C1 segment of cervical spinal cord (tissue), 14 donors: Measurements from ENCODE around the gene KLHL29.
A peak's percentile ranks its signal among the peaks of the same experiment; 100 is the strongest.

Source experiments
- DNase-seq, 14 donors: peaks; one replicate each; lab custom pipeline; 2025; lab: John Stamatoyannopoulos, UW

The KLHL29 gene

DNA sequence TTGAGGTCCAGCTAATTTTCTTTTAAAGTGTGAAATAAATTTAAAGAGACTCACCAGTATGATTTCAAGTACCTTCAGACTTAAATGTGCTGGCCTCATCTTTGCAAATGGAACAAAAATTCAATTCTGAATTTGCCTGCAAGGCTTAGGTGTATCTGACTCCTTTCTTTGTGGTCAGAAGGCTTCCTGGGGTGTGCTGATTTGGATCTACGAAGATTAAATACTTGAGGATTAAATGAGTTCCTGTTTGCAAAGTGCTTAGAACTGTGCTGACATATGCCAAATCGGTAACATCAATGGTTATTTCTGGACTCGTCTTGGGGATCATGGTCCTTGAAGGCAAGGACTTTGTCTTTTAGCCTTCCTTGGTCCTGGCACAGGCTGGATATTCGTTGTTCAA lies 9.7 kb downstream of the KLHL29 start:
- no peak for DNase-seq

DNA sequence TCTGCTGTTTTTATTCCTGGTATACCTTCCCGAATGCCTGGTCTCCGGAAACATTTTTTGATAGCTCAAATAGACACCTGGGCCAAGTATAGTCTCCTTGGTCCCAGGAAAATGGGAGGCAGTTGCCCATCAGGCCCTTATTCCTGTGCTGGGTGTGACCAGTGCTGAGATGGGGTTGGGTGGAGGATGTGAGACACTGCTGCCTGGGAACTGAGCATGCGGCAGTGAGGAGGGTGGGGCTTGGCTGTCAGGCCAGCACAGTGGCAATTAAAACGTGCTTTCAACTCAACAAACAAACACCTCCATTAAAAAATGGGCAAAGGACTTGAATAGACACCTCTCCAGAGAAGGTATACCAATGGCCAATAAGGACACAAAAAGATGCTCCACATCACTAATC lies 12.5 kb downstream of the KLHL29 start:
- no peak for DNase-seq

DNA sequence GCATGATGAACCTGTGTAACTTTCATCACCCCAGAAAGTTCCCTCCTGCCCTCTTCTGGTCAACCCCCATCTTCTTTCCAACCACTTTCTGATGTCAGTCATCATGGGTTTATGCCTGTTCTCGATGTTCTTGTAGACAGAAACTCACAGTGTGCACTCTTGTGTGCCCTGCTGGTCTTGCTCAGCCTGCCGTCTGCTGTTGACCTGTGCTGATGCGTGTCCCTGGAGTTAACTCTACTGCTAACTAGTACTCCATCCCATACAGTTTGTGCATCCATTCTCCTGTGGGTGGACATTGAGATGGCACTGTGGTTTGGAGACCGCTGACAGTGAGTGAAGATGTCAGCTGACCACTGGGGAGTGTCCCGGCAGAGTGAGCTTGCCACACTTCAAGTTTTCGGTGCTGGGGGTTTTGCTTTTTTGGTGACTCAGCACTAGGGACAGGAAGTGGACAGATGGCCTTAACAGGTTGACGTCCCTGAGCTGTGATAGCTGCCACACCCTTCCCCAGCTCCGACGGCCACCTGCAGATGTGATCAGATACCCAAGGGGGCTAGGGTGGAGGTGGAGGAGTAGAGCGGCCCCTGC lies 14.8 kb downstream of the KLHL29 start:
- DNase-seq = no peak

DNA sequence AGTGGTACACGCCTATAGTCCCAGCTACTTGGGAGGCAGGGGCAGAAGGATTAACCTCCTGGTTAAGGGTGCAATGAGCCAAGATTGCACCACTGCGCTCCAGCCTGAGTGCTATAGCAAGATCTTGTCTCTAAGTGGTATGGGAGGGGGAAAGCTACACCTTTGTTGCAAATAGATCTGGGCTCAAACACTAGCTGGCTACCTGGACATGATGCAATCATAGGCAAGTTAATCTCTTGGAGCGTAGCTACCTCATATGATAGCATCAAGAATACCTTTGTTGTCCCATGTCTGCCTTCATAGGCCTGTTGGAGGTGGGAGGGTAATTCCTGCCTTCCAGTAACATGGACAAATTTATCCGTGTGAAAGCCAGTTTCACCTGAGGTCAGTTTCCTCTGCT lies 15.7 kb downstream of the KLHL29 start:
- no peak for DNase-seq

DNA sequence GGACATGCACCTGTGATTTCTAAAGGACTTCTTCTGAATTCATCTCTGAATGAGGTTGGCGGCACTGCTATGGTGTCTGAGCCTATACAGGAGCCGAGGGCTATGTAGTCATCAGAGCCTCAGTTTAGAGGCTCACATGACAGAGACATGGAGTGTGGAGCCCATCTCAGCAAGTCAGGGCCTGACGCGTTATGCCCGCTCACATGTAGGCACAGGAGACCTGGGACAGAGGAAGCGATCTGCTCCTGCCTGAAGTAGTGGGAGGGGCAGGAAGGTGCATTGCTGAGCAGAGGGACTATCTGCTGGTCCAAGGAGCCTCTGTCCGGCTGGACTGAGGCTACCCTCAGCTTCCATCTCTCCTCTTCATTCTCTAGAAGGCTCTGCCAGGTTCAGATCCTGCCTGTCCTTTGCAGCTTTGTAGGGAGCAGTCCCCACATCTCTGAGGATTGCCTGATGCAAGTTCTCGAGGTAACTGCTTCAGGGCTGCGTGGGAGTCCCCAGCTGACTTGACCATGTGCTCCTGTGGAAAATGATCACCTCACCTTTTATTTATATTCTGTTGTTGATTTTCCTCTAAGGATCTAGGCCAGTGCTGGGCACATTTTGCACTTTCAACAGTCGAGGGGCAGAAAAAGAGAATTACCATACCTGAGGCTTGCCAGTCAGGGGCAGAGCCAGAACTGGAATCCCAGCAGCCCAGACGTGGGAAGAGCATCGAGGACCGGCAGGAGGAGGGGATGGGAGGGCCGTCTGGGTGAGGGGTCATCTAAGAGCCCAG lies 16.6 kb downstream of the KLHL29 start:
- DNase-seq = no peak

DNA sequence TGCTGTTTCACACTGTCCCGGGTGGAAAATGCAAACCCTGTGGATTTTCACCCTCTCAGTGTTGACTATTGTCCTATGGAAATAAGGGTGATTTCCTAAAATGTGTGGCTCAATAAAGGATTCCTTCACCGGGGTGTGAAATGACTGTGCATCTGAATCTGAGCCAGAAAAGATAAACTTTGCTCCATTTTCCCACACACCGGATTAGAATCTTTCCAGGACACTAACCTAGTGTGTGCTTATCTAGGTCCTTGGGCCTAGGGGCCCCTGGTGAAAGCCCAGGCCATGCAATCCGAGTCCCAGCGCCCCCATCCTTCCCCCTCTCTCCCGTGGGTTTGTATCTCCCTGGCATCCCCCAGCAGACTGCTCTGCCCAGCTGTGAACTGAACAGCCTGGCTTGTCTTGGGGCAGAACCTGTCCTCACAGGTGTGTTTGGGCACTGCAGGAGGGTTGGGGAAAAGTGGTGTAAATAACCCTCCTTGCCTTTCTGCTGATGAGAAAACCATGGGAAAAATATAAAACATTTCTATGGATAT lies 17.3 kb downstream of the KLHL29 start:
- DNase-seq = no peak

DNA sequence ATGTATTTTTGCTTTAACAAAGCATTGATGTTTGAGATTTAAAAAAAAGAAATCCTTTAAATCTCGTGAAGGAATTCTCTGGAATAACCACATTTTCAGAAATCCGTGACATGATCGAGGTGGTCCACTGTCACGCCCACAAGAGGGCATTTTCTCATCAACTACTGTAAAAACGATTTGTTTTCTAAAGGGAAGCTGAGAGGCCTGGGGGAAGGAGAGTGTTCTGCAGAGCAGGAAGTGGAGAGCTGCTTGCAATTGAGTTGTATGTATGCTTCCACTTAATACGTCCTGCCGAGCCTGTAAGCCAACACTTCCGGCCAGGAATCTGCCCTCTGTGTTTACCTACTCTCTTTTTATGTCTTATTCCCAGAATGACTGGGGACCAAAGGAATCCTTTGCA lies 19.4 kb downstream of the KLHL29 start:
- DNase-seq = peak in 2 of 14 donors; percentile 10 to 12

DNA sequence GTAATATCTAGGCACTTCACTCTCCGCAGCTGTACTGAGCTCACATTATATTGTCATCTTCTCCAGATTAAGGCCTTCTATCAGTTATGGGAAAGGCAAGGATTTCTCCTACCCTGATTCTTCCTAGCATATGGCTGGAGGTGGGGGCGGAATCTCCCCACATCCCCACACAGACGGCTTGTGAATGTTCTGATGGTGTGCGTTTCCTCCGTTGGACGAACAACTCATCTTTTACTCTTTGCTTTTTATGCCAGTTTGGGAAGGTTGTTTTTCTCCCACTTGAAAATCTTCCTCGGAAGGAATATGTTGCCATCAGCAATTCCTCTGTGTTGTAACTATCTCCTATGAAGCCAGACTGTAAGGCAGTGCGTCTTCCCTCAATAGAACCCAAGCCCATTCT lies 24.3 kb downstream of the KLHL29 start:
- DNase-seq = no peak

DNA sequence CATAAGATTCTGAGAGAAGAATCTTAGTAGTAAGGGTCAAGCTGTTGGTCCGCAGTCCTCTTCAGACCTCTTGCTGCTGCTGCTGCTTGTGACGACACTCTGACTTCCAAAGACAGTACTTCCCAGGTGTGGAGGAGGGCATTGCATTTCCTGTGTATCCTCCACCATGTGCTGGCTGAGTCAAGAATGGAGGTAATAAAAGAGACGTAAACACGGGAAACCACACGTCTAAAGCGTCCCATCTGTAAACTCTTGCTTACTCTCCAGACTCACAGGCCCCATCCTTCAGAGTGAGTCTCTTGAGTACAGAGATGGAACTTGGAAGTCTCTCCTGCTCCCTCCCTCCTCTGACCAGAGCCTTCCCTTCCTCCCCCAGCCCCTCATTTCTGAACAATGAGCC lies 25.6 kb downstream of the KLHL29 start:
- no peak for DNase-seq

DNA sequence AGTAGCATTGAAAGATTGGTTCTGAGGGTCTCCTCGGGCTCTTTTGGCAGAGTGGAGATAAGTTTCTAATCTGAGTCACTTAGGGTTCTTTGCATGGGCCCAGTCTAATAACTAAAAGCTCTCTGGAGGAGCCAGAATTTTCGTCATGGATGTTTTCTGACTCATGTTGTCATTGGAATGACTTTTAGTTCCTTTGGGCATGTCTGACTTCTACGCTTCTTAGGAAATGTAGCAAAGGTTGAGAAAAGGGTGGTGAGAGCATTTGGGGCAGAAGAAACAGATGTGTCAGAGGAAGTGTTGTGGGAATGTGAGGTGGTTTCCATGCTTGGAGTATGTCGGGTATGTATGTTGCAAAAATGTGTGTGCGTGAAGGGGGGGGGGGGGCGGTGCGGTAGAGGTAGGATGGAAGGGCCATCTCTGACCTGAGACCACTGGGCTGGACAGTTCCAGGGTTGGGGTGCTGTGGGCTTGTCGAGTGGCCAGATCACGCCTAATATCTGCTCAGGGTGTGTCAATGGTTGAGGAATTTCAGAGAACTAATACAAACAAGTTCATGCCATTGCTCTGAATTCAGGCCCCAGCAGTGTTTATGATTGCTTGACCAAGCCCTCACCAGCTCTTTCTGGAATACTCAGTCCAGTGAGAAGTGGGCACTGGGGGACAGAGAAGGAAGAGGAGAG lies 26.9 kb downstream of the KLHL29 start:
- no peak for DNase-seq

DNA sequence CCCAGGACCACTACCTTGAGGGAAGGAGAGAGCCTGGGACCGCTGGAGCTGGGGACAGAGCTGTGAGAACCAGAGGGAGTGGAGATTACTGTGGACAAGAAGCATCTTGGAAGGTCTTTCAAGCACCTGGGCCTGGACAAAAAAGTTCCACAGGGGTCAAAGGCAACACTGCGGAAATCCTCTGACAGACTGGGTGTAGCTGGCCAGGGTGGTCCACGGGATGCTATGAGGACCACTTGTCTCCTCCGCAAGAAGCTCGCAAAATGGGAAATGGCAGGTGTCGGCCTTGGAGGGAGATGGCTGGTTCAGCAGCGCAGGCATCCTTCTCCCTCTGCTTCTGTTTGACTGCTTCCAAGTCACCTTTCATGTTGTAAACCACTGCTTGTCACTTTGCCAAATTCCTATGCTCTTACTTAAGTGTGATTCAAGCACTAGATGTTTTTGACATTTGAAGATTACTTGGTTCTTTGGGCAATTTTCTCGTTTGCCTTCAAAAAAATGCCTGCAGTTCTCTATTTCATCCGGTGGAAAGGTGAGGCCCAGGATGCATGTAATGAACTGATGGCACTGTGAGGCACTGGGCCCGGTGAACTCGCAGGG lies 27.7 kb downstream of the KLHL29 start:
- DNase-seq = no peak

DNA sequence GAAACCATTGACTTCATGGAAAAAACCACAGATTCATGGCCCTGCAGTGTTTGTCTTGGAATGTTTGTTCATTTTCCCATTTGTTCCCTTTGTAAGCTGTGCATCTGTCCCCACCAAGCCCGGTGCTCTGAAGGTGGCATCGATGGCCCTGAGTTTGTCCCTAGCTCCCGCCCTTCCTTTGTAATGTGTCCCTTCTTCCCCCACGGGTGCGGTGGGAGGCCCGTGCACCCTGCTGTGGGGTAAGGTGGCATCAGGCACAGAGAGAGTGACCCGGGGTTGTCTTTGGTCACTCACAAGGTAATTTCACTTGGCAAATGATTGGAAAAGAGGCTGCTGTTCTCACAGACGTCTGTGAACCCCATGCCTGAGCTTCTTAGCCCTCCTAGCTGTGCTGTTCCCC lies 28.7 kb downstream of the KLHL29 start:
- DNase-seq = no peak

DNA sequence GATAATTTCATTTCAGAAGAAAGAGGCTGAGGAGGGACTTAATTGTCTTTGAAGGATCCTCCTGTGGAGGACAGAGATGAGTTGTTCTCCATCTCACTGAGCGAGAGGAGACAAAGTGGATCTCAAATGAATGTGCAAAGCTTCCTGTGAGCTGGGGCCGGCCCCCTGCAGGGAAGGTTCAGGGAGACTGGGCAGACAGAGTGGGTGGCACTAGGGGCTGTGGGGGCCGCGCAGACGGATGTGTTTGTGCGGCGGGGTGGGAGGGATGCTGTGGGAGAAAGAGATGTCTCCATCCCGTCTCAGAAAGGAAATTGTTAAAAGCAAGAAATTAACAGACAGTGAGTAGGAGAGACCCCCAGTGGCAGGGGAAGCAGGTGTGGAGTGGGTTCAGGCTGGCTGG lies 29.1 kb downstream of the KLHL29 start:
- DNase-seq = no peak

DNA sequence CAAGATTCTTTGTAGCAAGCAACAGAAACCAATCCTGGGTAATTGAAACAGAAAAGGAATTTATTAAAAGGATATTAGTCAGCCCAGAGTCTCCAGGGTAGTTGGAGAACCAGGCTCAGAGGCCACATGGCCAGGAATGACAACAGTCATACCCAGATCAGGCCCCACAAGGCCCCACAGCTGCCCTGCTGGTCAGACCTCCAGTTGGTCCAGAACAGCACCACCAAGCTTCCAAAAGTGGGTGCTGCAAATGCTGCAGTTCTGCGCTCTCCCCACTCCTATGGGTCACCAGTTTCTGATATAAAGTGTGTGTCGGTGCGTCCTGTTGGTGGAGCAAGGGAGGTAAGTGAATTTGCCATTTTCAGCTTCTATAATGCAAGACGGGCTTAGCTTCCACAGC lies 29.9 kb downstream of the KLHL29 start:
- no peak for DNase-seq

DNA sequence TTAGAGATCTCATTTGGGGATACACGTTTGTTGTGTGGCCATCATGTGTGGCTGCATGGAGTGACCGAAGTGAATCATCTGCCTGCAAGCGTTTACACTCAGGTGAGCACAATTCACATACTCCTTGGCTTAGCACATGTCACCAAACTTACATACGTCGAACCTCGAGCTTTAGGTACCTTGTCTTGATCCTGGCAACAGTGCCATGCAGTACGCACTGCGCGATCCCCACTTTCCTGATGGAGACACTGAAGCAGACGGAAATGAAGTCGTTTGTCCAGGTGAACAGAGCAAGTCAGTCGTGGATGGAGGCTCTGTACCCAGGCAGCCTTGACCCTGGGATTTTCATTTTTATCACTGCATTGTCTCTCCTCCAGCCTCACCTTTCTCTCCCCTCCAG lies 32.3 kb downstream of the KLHL29 start:
- DNase-seq = no peak

DNA sequence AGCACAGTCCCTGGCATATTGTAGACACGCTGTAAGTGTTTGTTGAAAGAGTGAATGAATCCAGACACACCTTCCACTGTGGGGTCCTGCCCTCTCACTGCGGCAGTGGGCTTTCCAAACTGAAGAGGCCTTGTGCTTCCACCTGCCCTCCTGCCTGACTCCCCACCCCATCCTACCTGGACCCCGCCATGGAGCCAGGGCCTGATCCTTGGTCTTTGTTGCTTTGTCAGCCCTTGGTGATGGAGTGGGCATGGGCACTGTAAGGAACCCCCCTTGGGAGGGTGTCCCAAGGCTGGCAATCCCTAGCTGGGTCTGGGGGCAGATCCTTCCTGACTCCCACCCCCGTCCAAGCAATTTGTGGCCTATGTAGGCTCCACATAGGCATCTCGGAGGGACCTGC lies 33.1 kb downstream of the KLHL29 start:
- no peak for DNase-seq

DNA sequence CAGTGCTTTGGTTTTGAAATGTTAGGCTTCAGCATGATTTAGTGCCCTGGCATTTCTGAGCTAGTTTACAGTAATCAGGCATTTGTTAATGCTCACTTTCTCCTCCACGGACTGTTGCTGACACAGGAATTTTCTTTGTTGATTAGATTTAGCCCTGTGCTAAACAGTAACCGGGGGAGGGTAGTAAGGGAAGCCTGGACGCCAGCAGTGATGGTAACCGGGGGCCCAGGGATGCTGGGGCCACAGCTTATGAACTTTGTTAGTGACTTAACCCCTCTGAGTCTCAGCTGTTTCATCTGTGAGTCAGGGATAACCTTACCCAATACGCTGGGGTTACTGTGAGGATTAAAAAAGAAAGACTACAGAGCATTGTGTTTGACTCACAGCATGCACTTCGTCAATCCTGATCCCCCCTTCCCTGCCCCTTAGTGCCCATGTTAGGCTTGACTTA lies 33.5 kb downstream of the KLHL29 start:
- DNase-seq = no peak

DNA sequence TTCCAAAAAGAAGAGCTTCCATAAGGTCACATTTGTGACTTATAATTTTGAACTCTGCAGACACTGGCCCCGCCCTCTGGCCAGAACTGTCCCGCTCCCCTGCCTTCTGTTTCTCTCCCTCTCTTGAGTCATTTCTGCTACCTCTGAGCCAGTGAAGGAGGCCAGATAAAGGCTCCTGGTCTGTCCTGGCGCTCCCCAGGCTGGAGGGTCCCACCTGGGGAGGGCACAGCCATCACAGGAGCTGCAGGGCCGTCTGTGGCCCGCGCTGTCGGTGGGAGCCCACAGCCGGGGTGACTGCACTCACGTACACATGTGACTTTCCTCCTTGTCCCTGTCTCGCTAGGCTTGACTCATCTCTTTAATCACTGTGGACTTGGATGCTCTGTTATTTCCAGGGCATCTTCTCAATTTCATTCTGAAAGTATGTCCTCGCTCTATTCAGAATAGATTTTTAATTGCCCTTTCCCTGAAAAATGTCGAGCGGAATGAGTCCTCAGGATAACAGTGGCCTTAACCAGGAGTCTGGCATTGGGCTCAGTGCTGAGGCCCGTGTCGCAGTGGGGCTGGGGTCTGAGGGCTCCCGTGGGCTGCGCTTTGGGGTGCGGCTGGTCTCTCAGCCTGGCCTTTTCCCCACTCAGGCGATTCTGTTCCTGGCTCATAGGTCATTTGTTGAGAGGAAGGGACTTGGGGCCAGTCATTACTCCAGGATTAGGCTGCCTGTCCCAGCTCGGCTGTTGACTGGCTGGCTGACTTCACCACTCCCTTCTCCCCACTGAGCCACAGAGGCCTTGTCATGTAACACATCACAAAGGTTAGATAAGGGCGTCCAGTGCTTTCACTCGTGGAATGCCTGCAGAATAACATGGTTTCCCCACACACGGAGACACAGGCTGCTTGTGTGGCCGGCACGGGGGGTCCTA lies 34.5 kb downstream of the KLHL29 start:
- DNase-seq = no peak

DNA sequence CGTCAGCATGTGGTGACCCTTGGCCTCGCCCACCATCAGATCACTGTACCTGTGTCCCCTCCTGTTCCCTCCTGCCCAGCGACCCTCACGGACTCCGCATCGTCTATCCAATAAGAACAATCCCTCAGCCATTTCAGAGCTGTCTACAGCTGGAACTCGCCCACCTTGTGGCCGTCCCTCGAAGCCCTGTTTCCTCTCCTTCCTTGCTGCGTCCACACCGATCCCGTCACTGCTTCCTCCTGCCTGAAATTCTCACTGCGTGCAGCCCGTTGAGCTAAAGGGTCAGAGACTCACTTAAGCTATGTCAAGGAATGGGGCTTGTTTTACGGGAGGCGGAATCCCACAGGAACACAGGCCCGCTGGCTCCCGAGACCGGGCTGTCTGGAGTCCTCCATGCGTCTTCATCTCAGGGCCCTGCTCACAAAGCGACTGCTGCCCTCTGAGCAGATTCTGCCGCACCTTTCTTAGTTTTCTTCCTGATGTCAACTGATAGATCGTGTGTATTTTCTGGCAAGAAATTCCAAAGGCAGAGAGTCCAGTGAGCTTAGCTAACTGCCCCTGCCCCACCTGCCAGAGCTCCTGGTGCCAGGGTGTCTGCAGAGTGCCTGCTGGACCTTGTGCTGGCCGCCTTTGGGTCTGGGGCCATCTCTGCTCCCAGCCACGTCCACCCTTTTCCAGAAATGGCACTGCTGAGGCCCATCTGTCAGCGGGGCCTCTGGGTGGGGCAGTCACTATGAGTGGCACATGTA lies 35.3 kb downstream of the KLHL29 start:
- no peak for DNase-seq

DNA sequence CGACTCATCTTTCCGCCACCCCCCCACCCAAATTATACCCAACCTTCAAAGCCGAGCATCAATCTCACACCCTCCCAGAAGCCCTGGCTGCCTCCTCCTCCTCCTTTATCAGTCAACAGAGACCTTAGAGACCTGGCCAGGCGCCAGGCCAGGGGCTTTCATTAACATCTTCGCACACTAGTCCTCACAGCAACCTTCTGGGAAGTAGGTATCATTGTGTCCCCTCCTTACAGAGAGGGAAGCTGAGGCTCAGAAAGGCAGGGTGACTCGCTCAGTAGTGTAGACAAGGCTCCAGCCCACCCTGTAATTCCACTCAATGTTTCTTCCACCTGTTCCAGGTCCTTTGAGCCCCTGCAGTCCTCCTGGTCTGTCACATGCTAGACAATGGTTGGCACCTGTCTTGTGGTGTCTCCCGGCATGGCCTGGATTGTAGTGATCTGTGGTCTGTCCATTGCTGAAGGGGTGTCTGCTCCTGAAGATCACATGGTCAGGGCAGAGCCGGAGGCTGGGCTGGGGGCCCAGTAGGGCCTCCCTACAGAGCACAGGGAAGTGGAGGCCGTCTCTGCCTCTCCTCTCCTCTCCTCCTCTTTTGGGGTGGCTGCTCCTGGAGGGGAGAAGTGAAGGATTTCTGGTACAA lies 36.0 kb downstream of the KLHL29 start:
- no peak for DNase-seq
